Measurements from ENCODE around the gene POLA2. TPM values are rescaled to one million over a fixed set of nuclear protein-coding genes. Genes with fewer than 3 reads are reported as not detected.
A peak's percentile ranks its signal among the peaks of the same experiment; 100 is the strongest.

The POLA2 gene
- total and polyA plus RNA-seq, 9 of the 15 experiments (the other 6 are each of a cell fraction or from before 2014, with no cell fraction given), result 2.7 to 134 (median 44.4) TPM

DNA sequence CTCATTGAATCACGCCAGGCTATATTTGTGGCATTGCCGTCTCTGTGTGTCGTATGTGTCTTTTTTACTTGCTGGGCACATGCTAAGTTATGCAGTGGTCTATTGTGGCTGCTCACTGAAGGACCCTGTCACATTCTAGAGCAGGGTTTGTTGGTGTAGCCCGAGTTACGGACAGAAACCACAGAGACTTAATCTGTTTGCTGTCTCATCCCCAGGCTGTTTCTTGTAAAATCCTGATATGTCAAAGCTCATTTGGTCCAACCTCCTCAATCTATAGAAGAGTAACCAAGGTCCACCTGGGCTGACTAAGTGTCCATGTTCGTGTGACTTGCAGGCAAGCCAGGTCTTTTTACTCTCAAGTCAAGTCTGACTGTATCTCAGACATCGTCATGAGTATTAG lies 76.9 kb downstream of the POLA2 start (continued):
- TF ChIP-seq, protein P1, sequence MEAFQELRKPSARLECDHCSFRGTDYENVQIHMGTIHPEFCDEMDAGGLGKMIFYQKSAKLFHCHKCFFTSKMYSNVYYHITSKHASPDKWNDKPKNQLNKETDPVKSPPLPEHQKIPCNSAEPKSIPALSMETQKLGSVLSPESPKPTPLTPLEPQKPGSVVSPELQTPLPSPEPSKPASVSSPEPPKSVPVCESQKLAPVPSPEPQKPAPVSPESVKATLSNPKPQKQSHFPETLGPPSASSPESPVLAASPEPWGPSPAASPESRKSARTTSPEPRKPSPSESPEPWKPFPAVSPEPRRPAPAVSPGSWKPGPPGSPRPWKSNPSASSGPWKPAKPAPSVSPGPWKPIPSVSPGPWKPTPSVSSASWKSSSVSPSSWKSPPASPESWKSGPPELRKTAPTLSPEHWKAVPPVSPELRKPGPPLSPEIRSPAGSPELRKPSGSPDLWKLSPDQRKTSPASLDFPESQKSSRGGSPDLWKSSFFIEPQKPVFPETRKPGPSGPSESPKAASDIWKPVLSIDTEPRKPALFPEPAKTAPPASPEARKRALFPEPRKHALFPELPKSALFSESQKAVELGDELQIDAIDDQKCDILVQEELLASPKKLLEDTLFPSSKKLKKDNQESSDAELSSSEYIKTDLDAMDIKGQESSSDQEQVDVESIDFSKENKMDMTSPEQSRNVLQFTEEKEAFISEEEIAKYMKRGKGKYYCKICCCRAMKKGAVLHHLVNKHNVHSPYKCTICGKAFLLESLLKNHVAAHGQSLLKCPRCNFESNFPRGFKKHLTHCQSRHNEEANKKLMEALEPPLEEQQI (IDR thresholded peaks at IDR 0.05), result no peak
- TF ChIP-seq KLF16 (IDR thresholded peaks at IDR 0.05), result no peak
- TF ChIP-seq TCF7L2 (IDR thresholded peaks at IDR 0.05; ENCODE audit: low read depth, low read length), result no peak
- TF ChIP-seq FOXJ3 (CRISPR knock-in tag; IDR thresholded peaks at IDR 0.05), result no peak
- TF ChIP-seq ZNF764 (CRISPR knock-in tag; IDR thresholded peaks at IDR 0.05; ENCODE audit: low read depth), result no peak
- 0 out of 2 replicates have a peak, but pooled peaks have one; percentile 48 for TF ChIP-seq CEBPG (CRISPR knock-in tag; IDR thresholded peaks at IDR 0.05)
- TF ChIP-seq CEBPG (tag; conservative IDR thresholded peaks at IDR 0.05 in 1 of 2, IDR thresholded peaks at IDR 0.05 in 1 of 2), result no peak
- 0 out of 2 replicates have a peak, but pooled peaks have one; percentile 6 for TF ChIP-seq C11orf30 (IDR thresholded peaks at IDR 0.05; ENCODE audit: low read depth)
- TF ChIP-seq MTA2 (IDR thresholded peaks at IDR 0.05; ENCODE audit: low read depth), result no peak
- no peak for TF ChIP-seq CSDE1 (IDR thresholded peaks at IDR 0.05)
- no peak for TF ChIP-seq PCBP1 (IDR thresholded peaks at IDR 0.05; ENCODE audit: low read depth, low read length, poor library complexity, severe bottlenecking)
- TF ChIP-seq ZNF274 (IDR thresholded peaks at IDR 0.05; ENCODE audit: borderline replicate concordance, low read depth, low read length), result no peak
- no peak for TF ChIP-seq TCF7 (IDR thresholded peaks at IDR 0.05; ENCODE audit: borderline replicate concordance)
- TF ChIP-seq JUNB (CRISPR knock-in tag; conservative IDR thresholded peaks at IDR 0.05), result no peak
- TF ChIP-seq, protein P2, sequence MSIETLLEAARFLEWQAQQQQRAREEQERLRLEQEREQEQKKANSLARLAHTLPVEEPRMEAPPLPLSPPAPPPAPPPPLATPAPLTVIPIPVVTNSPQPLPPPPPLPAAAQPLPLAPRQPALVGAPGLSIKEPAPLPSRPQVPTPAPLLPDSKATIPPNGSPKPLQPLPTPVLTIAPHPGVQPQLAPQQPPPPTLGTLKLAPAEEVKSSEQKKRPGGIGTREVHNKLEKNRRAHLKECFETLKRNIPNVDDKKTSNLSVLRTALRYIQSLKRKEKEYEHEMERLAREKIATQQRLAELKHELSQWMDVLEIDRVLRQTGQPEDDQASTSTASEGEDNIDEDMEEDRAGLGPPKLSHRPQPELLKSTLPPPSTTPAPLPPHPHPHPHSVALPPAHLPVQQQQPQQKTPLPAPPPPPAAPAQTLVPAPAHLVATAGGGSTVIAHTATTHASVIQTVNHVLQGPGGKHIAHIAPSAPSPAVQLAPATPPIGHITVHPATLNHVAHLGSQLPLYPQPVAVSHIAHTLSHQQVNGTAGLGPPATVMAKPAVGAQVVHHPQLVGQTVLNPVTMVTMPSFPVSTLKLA (conservative IDR thresholded peaks at IDR 0.05), result no peak
- TF ChIP-seq TRIM28 (IDR thresholded peaks at IDR 0.05), result no peak
- TF ChIP-seq ZNF134 (CRISPR knock-in tag; conservative IDR thresholded peaks at IDR 0.05), result no peak
- no peak for TF ChIP-seq NFATC3 (IDR thresholded peaks at IDR 0.05)
- TF ChIP-seq, protein P3, sequence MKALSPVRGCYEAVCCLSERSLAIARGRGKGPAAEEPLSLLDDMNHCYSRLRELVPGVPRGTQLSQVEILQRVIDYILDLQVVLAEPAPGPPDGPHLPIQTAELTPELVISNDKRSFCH (CRISPR knock-in tag; IDR thresholded peaks at IDR 0.05), result no peak
- TF ChIP-seq, protein P3 (tag; IDR thresholded peaks at IDR 0.05), result no peak
- no peak for TF ChIP-seq TAF1 (IDR thresholded peaks at IDR 0.05; ENCODE audit: control insufficient read depth, extremely low read depth, insufficient read depth, low read length, severe bottlenecking)
- TF ChIP-seq ZNF695 (CRISPR knock-in tag; IDR thresholded peaks at IDR 0.05), result no peak
- TF ChIP-seq, protein P4, sequence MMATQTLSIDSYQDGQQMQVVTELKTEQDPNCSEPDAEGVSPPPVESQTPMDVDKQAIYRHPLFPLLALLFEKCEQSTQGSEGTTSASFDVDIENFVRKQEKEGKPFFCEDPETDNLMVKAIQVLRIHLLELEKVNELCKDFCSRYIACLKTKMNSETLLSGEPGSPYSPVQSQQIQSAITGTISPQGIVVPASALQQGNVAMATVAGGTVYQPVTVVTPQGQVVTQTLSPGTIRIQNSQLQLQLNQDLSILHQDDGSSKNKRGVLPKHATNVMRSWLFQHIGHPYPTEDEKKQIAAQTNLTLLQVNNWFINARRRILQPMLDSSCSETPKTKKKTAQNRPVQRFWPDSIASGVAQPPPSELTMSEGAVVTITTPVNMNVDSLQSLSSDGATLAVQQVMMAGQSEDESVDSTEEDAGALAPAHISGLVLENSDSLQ (IDR thresholded peaks at IDR 0.05), result peak; percentile 42; the same call in 1 of the 2 replicates
- TF ChIP-seq MAFF (IDR thresholded peaks at IDR 0.05; ENCODE audit: low read length), result no peak
- peak; percentile 75 for TF ChIP-seq NFE2 (IDR thresholded peaks at IDR 0.05; ENCODE audit: low read depth)
- TF ChIP-seq RBBP5 (IDR thresholded peaks at IDR 0.05; ENCODE audit: borderline replicate concordance, insufficient read depth, low read length, poor library complexity, severe bottlenecking), result no peak
- no peak for TF ChIP-seq SAFB2 (IDR thresholded peaks at IDR 0.05; ENCODE audit: borderline replicate concordance, low read depth, low read length, severe bottlenecking)
